B cell (primary cell): ENCODE data around the gene PEX6.

ENCODE experiments used
- EZH2 ChIP-seq: IDR thresholded peaks from 2 replicates; pipeline ENCODE4 v1.6.1; 2012; ENCODE audit warnings: borderline replicate concordance, low read depth, mild to moderate bottlenecking, moderate library complexity, low read length; ENCODE audit not compliant: insufficient read depth, poor library complexity, severe bottlenecking
- TF ChIP-seq, protein P1 (sequence below): fragments of 200-600 bp; IDR thresholded peaks from one replicate; pipeline ENCODE4 v1.8.0; 2022; ENCODE audit warnings: antibody characterized with exemption, mild to moderate bottlenecking

DNA sequence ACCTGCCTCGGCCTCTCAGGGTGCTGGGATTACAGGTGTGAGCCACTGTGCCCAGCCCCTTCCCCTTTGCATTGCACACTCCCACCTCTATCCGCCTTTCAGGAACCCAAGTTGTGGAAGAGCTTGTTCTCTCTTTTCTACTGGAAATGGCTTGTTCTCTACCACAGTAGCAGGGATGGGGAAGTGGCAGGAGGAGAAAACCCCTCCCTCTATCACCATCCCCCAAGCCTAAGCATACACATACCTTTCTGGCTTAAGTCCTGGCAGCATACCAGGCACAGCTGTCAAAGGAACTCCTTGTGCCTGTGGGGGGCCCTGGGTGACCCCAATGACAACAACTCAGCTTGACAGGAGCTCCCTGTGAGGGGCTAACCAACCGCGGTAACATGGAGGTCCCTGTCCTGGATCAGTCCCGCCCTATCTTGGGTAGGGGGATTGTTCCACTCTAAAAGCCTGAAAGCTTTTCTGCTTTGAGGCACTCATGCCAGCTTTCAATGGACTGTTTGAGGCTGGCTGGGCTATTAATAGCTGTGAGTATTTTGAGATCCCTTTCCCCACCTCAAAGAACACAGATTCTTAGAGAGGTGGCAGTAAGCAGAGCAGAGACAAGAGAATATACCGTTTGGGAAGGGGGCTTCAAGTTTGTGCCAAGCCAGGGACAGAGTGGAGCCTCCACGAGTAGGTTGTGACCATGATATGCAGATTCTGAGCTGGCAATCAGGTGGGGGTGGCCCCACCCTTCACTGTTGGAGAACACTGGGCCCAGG is 37.4 kb upstream of the PEX6 start:
- TF ChIP-seq, protein P1, sequence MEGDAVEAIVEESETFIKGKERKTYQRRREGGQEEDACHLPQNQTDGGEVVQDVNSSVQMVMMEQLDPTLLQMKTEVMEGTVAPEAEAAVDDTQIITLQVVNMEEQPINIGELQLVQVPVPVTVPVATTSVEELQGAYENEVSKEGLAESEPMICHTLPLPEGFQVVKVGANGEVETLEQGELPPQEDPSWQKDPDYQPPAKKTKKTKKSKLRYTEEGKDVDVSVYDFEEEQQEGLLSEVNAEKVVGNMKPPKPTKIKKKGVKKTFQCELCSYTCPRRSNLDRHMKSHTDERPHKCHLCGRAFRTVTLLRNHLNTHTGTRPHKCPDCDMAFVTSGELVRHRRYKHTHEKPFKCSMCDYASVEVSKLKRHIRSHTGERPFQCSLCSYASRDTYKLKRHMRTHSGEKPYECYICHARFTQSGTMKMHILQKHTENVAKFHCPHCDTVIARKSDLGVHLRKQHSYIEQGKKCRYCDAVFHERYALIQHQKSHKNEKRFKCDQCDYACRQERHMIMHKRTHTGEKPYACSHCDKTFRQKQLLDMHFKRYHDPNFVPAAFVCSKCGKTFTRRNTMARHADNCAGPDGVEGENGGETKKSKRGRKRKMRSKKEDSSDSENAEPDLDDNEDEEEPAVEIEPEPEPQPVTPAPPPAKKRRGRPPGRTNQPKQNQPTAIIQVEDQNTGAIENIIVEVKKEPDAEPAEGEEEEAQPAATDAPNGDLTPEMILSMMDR, result no peak
- no peak for TF ChIP-seq EZH2
